ENCODE results near the gene DOP1A. TPM values are rescaled to one million over a fixed set of nuclear protein-coding genes. Genes with fewer than 3 reads are reported as not detected.

DOP1A gene
- total RNA-seq, 6 experiments from 2014 or later = 9.5 to 15.4 (median 13.2) TPM

GRCh38 chr6:83097675-83098074 lies 30.2 kb downstream of the DOP1A start:
- H3K4me3 Mint-ChIP-seq = no peak overlapping the region
- TF ChIP-seq CTCF (IDR thresholded peaks at IDR 0.05) = no peak
- no peaks in the 10 kb centered on the region for H3K27me3 Mint-ChIP-seq (ENCODE audit: insufficient read depth)
- no peak for DNase-seq
- no peaks in the 10 kb centered on the region for H3K9me3 Mint-ChIP-seq
- H3K27ac Mint-ChIP-seq = peak overlapping the region; percentile 19; the same call in 1 of the 2 replicates
- peaks cover 32% of the 10 kb centered on the region for H3K4me1 Mint-ChIP-seq (ENCODE audit: low read depth)
- H3K36me3 Mint-ChIP-seq (ENCODE audit: low read depth) = peaks cover 13% of the 10 kb centered on the region

- Mint-ChIP-seq H3K4me1 (ENCODE audit: low read depth) (peaks cover 23% of the 10 kb centered on the region), H3K9me3 (no peaks in the 10 kb centered on the region), H3K27ac (no peak overlapping the region), H3K4me3 (no peak overlapping the region), H3K27me3 (ENCODE audit: insufficient read depth) (no peaks in the 10 kb centered on the region), H3K36me3 (ENCODE audit: low read depth) (peaks cover 15% of the 10 kb centered on the region)
- no peak for DNase-seq
- no peak for TF ChIP-seq CTCF (IDR thresholded peaks at IDR 0.05)
These were observed 31.1 kb downstream of the DOP1A start for GRCh38 chr6:83098589-83098988.

GRCh38 chr6:83108378-83108777 lies 40.9 kb downstream of the DOP1A start:
- H3K27ac Mint-ChIP-seq = no peak overlapping the region
- H3K4me1 Mint-ChIP-seq (ENCODE audit: low read depth) = peaks cover 14% of the 10 kb centered on the region
- no peak for DNase-seq
- no peak overlapping the region for H3K4me3 Mint-ChIP-seq
- H3K9me3 Mint-ChIP-seq = no peaks in the 10 kb centered on the region
- no peak for TF ChIP-seq CTCF (IDR thresholded peaks at IDR 0.05)
- peaks cover 20% of the 10 kb centered on the region for H3K36me3 Mint-ChIP-seq (ENCODE audit: low read depth)
- no peaks in the 10 kb centered on the region for H3K27me3 Mint-ChIP-seq (ENCODE audit: insufficient read depth)

- Mint-ChIP-seq H3K36me3 (ENCODE audit: low read depth) (no peaks in the 10 kb centered on the region), H3K27me3 (ENCODE audit: insufficient read depth) (no peaks in the 10 kb centered on the region), H3K4me1 (ENCODE audit: low read depth) (peaks cover 25% of the 10 kb centered on the region), H3K27ac (no peak overlapping the region), H3K9me3 (no peaks in the 10 kb centered on the region), H3K4me3 (no peak overlapping the region)
- no peak for DNase-seq
- TF ChIP-seq CTCF (IDR thresholded peaks at IDR 0.05) = no peak
These were observed 45.8 kb downstream of the DOP1A start for GRCh38 chr6:83113258-83113657.

- H3K36me3 Mint-ChIP-seq (ENCODE audit: low read depth) = peaks cover 4% of the 10 kb centered on the region; the same call in 1 of the 2 replicates
- H3K27me3 Mint-ChIP-seq (ENCODE audit: insufficient read depth) = no peaks in the 10 kb centered on the region
- H3K9me3 Mint-ChIP-seq = no peaks in the 10 kb centered on the region
- DNase-seq = peak; percentile 28
- H3K4me3 Mint-ChIP-seq = no peak overlapping the region; the same call in 1 of the 2 replicates
- H3K4me1 Mint-ChIP-seq (ENCODE audit: low read depth) = peaks cover 27% of the 10 kb centered on the region
- peak overlapping the region; percentile 14 for H3K27ac Mint-ChIP-seq
- TF ChIP-seq CTCF (IDR thresholded peaks at IDR 0.05) = no peak
These were observed 46.7 kb downstream of the DOP1A start for GRCh38 chr6:83114164-83114563.

- DNase-seq = no peak
- Mint-ChIP-seq H3K9me3 (no peaks in the 10 kb centered on the region), H3K27me3 (ENCODE audit: insufficient read depth) (no peaks in the 10 kb centered on the region; the same call in 1 of the 2 replicates), H3K4me1 (ENCODE audit: low read depth) (peaks cover 32% of the 10 kb centered on the region), H3K36me3 (ENCODE audit: low read depth) (peaks cover 10% of the 10 kb centered on the region), H3K4me3 (no peak overlapping the region), H3K27ac (no peak overlapping the region)
- no peak for TF ChIP-seq CTCF (IDR thresholded peaks at IDR 0.05)
These were observed 50.3 kb downstream of the DOP1A start for GRCh38 chr6:83117802-83118201.
